ENCODE data around the gene ECEL1.

DNA sequence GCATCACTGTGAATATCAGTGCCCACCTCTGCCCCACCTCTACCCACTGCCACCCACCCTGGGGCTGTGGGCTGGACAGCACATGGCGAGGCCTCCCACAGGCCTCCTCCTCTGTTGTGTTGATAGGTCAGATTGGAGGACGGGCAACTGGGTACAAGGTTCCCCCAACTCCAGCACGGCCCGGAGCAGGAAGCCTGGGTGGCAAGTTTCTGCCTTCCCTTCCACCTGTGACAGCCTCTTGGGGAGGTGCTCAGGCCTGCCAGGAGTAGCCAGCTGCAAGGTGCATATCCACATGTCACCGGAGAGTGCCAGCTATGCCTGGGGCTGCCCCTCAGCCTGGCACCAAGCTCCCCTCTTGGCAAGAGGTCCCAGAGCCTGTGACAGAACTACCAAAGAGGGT is 6.9 kb upstream of the ECEL1 start:
- TF ChIP-seq, protein P1, sequence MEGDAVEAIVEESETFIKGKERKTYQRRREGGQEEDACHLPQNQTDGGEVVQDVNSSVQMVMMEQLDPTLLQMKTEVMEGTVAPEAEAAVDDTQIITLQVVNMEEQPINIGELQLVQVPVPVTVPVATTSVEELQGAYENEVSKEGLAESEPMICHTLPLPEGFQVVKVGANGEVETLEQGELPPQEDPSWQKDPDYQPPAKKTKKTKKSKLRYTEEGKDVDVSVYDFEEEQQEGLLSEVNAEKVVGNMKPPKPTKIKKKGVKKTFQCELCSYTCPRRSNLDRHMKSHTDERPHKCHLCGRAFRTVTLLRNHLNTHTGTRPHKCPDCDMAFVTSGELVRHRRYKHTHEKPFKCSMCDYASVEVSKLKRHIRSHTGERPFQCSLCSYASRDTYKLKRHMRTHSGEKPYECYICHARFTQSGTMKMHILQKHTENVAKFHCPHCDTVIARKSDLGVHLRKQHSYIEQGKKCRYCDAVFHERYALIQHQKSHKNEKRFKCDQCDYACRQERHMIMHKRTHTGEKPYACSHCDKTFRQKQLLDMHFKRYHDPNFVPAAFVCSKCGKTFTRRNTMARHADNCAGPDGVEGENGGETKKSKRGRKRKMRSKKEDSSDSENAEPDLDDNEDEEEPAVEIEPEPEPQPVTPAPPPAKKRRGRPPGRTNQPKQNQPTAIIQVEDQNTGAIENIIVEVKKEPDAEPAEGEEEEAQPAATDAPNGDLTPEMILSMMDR (conservative IDR thresholded peaks at IDR 0.05; ENCODE audit: low read depth in 2 of 2), result no peak
- TF ChIP-seq JUNB (IDR thresholded peaks at IDR 0.05; ENCODE audit: unreplicated experiment) (no peak), POLR2AphosphoS5 (IDR thresholded peaks at IDR 0.05; ENCODE audit: low read depth) (no peak), EZH2 (IDR thresholded peaks at IDR 0.05; ENCODE audit: low read depth, unreplicated experiment) (no peak), ZNF114 (CRISPR knock-in tag; IDR thresholded peaks at IDR 0.05) (no peak), EZH2phosphoT487 (IDR thresholded peaks at IDR 0.05; ENCODE audit: unreplicated experiment) (no peak), ZNF331 (CRISPR knock-in tag; IDR thresholded peaks at IDR 0.05; ENCODE audit: low read depth) (no peak), CREB1 (CRISPR knock-in tag; IDR thresholded peaks at IDR 0.05; ENCODE audit: low read depth) (no peak), NANOG (IDR thresholded peaks at IDR 0.05; ENCODE audit: borderline replicate concordance) (no peak), ETS1 (IDR thresholded peaks at IDR 0.05) (no peak), STAT1 (IDR thresholded peaks at IDR 0.05; ENCODE audit: unreplicated experiment) (no peak), ZNF462 (CRISPR knock-in tag; IDR thresholded peaks at IDR 0.05) (no peak)
- TF ChIP-seq, protein P2, sequence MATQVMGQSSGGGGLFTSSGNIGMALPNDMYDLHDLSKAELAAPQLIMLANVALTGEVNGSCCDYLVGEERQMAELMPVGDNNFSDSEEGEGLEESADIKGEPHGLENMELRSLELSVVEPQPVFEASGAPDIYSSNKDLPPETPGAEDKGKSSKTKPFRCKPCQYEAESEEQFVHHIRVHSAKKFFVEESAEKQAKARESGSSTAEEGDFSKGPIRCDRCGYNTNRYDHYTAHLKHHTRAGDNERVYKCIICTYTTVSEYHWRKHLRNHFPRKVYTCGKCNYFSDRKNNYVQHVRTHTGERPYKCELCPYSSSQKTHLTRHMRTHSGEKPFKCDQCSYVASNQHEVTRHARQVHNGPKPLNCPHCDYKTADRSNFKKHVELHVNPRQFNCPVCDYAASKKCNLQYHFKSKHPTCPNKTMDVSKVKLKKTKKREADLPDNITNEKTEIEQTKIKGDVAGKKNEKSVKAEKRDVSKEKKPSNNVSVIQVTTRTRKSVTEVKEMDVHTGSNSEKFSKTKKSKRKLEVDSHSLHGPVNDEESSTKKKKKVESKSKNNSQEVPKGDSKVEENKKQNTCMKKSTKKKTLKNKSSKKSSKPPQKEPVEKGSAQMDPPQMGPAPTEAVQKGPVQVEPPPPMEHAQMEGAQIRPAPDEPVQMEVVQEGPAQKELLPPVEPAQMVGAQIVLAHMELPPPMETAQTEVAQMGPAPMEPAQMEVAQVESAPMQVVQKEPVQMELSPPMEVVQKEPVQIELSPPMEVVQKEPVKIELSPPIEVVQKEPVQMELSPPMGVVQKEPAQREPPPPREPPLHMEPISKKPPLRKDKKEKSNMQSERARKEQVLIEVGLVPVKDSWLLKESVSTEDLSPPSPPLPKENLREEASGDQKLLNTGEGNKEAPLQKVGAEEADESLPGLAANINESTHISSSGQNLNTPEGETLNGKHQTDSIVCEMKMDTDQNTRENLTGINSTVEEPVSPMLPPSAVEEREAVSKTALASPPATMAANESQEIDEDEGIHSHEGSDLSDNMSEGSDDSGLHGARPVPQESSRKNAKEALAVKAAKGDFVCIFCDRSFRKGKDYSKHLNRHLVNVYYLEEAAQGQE (IDR thresholded peaks at IDR 0.05; ENCODE audit: unreplicated experiment), result no peak
